ENCODE measurements around the gene SNX1.
"Not testable (repeated sequence)": the region's sequence is repeated elsewhere in the genome, so short reads cannot be mapped to it uniquely, and the experiment has no call there.

The SNX1 gene, protein sequence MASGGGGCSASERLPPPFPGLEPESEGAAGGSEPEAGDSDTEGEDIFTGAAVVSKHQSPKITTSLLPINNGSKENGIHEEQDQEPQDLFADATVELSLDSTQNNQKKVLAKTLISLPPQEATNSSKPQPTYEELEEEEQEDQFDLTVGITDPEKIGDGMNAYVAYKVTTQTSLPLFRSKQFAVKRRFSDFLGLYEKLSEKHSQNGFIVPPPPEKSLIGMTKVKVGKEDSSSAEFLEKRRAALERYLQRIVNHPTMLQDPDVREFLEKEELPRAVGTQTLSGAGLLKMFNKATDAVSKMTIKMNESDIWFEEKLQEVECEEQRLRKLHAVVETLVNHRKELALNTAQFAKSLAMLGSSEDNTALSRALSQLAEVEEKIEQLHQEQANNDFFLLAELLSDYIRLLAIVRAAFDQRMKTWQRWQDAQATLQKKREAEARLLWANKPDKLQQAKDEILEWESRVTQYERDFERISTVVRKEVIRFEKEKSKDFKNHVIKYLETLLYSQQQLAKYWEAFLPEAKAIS

GRCh38 chr15:64095795-64096667 lies at the start of gene SNX1:
Gene SNX1 (plus strand): TSS chr15:64095982. CDS start chr15:64096014, 32 bp downstream.
- peak; percentile 87 to 90 for DNase-seq (ENCODE audit: low read depth in 2 of 2)

DNA sequence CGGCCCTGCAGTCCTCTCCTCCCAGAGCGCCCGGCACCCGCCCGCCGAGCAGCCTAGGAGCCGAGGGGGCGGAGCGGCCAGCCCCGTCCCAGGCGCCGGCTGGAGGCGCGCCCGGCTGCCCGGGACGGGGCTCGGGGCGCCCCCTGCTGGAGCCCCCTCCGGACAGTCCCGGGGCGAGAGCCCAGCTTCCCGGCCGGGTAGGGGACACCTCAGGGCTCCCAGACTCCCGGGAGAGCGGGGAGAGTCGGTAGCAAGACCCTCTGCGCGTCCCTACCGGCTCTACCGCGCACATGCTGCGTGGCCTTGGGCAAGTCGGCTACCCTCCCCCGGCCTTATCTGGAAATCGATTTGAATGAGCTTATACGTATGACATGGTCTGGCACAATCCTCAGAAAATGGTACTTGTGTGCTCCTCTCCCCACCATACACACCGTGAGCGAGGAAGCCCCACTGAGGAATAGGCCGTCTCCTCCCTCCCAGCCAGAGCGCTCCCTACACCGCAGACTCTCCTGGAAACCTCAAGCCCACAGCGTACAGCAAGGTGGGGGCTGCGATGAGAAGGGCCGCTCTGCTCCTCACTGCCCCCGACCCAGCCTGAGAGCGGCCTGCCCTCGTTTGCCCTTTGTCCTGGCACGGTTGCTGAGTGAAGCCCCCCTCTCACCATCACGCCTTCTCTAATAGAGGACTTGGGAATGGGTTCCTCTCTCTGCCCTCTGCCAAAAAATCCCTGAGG lies 49.2 kb upstream of the SNX1 start, which contains the start of gene DAPK2:
DAPK2 (minus strand) TSS at position 65 of the 733 bp plus-strand sequence. CDS start 6,224 bp downstream, outside the sequence.
- DNase-seq (ENCODE audit: low read depth in 2 of 2) = peak; percentile 31 to 40

GRCh38 chr15:64048781-64049460 lies 46.9 kb upstream of the SNX1 start:
- no peak for DNase-seq (ENCODE audit: low read depth in 2 of 2)

GRCh38 chr15:64050281-64051092 lies 45.3 kb upstream of the SNX1 start:
- DNase-seq (ENCODE audit: low read depth in 2 of 2) = no peak

DNA sequence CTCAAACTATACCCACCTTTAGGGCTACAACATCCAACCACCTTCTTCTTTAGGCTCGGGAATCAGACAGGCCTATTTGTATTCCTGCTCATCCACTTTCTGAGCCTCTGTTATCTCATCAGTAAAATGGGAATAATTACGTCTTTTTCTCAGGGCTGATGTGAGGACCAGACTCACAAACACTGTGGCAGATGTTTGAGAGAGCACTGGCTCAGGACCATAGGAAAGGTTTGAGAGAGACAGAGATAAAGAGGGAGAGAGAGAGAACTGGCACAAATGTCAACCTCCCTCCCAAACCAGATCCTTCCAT lies 44.7 kb upstream of the SNX1 start:
- DNase-seq (ENCODE audit: low read depth in 2 of 2) = no peak

- no peak for DNase-seq (ENCODE audit: low read depth in 2 of 2)
Observed at GRCh38 chr15:64051407-64052259, 44.1 kb upstream of the SNX1 start.

DNA sequence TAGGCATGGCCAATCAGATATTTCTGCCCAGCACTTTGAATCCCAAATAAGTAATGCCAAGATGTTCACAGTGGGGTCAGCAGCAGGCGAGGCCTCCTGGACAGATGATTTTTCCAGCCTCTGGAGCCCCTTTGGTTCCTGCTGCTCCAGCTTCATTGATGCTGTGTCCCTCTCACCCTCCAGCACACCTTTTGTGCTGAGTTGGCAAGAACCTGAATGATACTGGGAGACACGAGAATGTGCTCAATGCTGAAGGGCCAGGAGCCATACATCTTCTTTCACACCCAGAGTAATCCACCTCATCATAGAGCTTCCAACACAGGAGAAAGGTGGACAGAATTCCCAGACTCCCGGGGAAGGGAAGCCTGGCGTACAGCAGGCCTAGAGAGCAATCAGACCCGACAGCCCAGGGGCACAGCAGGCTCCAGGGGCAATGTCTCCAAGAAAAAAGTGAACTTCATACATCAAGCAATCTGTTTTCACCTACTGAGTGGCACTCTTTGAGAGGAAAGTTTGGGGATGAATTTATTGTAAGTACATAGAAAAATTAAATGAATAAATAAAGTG lies 42.8 kb upstream of the SNX1 start:
- DNase-seq (ENCODE audit: low read depth in 2 of 2) = no peak

DNA sequence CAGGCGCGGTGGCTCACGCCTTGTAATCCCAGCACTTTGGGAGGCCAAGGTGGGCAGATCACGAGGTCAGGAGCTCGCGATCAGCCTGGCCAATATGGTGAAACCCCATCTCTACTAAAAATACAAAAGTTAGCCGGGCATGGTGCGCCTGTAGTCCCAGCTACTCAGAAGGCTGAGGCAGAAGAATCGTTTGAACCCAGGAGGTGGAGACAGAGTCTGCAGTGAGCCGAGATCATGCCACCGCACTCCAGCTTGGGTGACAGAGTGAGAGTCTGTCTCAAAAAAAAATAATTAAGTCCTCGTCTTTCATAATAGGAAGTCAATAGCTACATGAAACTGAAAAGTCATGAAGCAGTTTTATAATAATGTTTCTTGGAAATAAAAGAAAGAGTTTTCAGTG lies 42.1 kb upstream of the SNX1 start:
- not testable (repeated sequence) for DNase-seq (ENCODE audit: low read depth in 2 of 2)

DNA sequence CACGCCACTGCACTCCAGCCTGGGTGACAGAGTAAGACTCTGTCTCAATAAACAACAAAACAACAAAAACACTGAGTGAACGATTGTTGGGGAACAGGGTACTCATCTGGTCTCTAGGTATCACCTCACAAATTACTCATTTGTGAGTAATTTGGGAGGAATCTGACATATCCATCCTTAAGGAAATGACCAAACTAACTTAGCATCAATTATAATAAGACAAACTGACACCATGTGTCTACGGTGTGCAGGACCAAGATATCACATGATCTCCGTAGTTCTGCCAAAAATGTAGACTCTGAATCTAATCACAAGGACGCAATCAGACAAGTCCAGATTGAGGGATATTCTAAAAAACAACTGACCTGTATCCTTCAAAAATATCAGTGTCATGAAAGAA lies 37.5 kb upstream of the SNX1 start:
- DNase-seq (ENCODE audit: low read depth in 2 of 2) = no peak

DNA sequence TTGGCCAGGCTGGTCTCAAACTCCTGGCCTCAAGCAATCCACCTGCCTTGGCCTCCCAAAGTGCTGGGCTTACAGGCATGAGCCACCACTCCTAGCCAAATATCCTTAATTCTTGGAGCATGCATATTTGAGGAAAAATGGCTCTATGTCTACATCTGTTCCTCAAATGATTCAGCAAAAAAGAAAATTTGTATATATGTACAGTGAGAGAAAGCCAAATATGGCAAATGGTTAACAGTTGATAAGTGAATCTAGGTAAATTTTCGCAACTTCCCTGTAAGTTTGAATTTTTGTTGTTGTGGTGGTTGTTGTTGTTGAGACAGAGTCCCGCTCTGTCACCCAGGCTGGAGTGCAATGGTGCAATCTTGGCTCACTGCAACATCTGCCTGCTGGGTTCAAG lies 36.7 kb upstream of the SNX1 start:
- DNase-seq (ENCODE audit: low read depth in 2 of 2) = not testable (repeated sequence)

GRCh38 chr15:64060716-64061115 lies 35.1 kb upstream of the SNX1 start:
- DNase-seq (ENCODE audit: low read depth in 2 of 2) = no peak

GRCh38 chr15:64066451-64066850 lies 29.3 kb upstream of the SNX1 start:
- no peak for DNase-seq (ENCODE audit: low read depth in 2 of 2)

DNA sequence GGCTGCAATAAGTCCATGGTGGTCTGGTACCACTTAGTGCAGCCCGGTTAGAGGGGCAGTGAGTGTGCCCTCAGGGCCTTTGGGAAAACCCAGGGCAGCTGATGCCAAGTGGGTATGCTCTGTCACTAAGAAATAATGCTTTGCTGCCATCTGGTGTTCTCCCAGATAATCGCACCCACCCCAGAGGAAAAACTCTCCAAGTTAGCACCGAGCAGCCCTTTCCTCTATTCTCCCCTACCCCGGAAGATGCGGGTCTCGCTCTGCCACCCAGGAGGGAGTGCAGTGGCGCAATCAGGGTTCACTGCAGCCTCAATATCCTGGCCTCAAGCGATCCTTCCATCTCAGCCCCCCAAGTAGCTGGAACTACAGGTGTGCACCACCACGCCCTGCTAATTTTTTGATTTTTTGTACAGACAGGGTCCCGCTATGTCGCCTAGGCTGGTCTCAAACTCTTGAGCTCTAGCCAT lies 28.2 kb upstream of the SNX1 start:
- peak; percentile 24 to 28 for DNase-seq (ENCODE audit: low read depth in 2 of 2)

GRCh38 chr15:64068133-64068532 lies 27.6 kb upstream of the SNX1 start:
- DNase-seq (ENCODE audit: low read depth in 2 of 2) = no peak

GRCh38 chr15:64070106-64070505 lies 25.7 kb upstream of the SNX1 start:
- DNase-seq (ENCODE audit: low read depth in 2 of 2) = no peak

DNA sequence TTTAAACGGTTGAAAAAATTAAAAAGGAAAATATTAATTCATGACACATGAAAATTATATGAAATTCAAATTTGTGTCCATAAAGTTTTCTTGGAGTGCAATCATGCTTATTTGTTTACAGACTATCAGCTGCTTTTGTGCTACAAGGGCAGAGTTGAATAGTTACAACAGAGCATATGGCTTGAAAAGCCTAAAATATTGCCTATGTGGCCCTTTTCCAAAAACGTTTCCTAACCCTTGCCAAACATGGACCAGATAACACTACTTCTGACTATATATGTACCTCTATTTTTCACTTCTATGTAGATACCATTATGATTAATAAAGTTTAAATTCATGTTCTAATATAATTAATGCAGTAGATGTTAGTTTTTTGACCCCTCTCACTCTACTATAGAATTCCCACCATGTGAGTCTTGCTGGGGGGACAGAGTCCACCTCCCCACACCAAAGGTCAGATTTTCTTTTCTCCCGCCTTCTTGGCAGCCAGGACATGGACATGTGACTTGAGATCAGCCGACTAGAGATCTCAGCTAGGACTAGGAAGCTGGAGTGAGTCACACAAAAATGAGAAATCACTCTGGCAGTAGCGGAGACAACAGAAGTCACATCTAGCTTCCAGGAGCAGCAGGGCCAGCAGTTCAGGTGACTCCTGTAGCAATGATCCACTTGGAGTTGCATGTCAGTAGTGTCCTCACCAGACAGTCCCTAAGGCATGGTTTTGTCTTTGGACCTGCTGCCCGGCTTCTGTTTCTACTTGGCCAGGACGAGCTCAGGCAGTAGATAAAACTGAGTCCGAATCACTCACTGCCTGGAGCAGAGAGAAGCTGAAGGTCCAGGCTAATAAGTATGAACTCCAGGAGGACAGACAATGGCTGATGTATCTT lies 24.6 kb upstream of the SNX1 start:
- peak in 1 of 2 experiments; percentile 17 for DNase-seq (ENCODE audit: low read depth in 2 of 2)

GRCh38 chr15:64071931-64072765 lies 23.6 kb upstream of the SNX1 start:
- DNase-seq (ENCODE audit: low read depth in 2 of 2) = no peak
